Mammary epithelial cell (primary cell): ENCODE data around the gene SLC30A1.

Source experiments
- CTCF ChIP-seq, 2 donors: IDR thresholded peaks in 1 of 2; conservative IDR thresholded peaks in 1 of 2; 2 replicates each; pipeline ENCODE4 v1.5.1; 2011 to 2012; ENCODE audit warnings: inconsistent platforms in 2 of 2, low read length in 2 of 2, mild to moderate bottlenecking in 2 of 2, control low read depth in 1 of 2, low read depth in 1 of 2; ENCODE audit not compliant: insufficient read depth in 1 of 2; ENCODE audit errors: extremely low read depth in 1 of 2
- EZH2 ChIP-seq: IDR thresholded peaks from 2 replicates; pipeline ENCODE4 v1.6.1; 2012; ENCODE audit warnings: low read length, inconsistent platforms, borderline replicate concordance

- no peak for TF ChIP-seq CTCF (conservative IDR thresholded peaks at IDR 0.05 in 1 of 2, IDR thresholded peaks at IDR 0.05 in 1 of 2; ENCODE audit: extremely low read depth in 1 of 2, insufficient read depth in 1 of 2, low read depth in 1 of 2, low read length in 2 of 2)
- no peak for TF ChIP-seq EZH2
Observed at GRCh38 chr1:211524521-211524920, 54.4 kb downstream of the SLC30A1 start.
